Measurements from ENCODE around the gene RIPOR2.
A peak's percentile ranks its signal among the peaks of the same experiment; 100 is the strongest.

Gene RIPOR2

GRCh38 chr6:24847402-24847801 is 88.4 kb downstream of the RIPOR2 start:
- DNase-seq (ENCODE audit: low spot score), result no peak

GRCh38 chr6:24845578-24845977 is 90.2 kb downstream of the RIPOR2 start:
- no peak for DNase-seq (ENCODE audit: low spot score)

GRCh38 chr6:24844903-24845302 is 90.9 kb downstream of the RIPOR2 start:
- DNase-seq (ENCODE audit: low spot score), result no peak

- DNase-seq (ENCODE audit: low spot score), result no peak
These were observed 91.7 kb downstream of the RIPOR2 start for GRCh38 chr6:24844061-24844460.

GRCh38 chr6:24840187-24840586 is 95.6 kb downstream of the RIPOR2 start:
- no peak for DNase-seq (ENCODE audit: low spot score)

GRCh38 chr6:24838994-24839393 is 96.8 kb downstream of the RIPOR2 start:
- DNase-seq (ENCODE audit: low spot score), result no peak

- no peak for DNase-seq (ENCODE audit: low spot score)
These were observed 97.7 kb downstream of the RIPOR2 start for GRCh38 chr6:24838081-24838480.

- no peak for DNase-seq (ENCODE audit: low spot score)
These were observed 99.7 kb downstream of the RIPOR2 start for GRCh38 chr6:24836109-24836508.

- DNase-seq (ENCODE audit: low spot score), result no peak
These were observed 101.9 kb downstream of the RIPOR2 start for GRCh38 chr6:24833711-24834386.

- DNase-seq (ENCODE audit: low spot score), result no peak
These were observed 103.0 kb downstream of the RIPOR2 start for GRCh38 chr6:24832794-24833193.

- no peak for DNase-seq (ENCODE audit: low spot score)
These were observed 103.7 kb downstream of the RIPOR2 start for GRCh38 chr6:24831771-24832716.

GRCh38 chr6:24829657-24830056 is 106.1 kb downstream of the RIPOR2 start:
- no peak for DNase-seq (ENCODE audit: low spot score)

GRCh38 chr6:24827970-24828369 is 107.8 kb downstream of the RIPOR2 start:
- no peak for DNase-seq (ENCODE audit: low spot score)

GRCh38 chr6:24827162-24827561 is 108.6 kb downstream of the RIPOR2 start:
- DNase-seq (ENCODE audit: low spot score), result peak; percentile 66

GRCh38 chr6:24825130-24825630 is 110.6 kb downstream of the RIPOR2 start:
- no peak for DNase-seq (ENCODE audit: low spot score)

GRCh38 chr6:24824142-24824938 is 111.4 kb downstream of the RIPOR2 start:
- no peak for DNase-seq (ENCODE audit: low spot score)

- DNase-seq (ENCODE audit: low spot score), result no peak
These were observed 112.6 kb downstream of the RIPOR2 start for GRCh38 chr6:24823185-24823584.

- DNase-seq (ENCODE audit: low spot score), result no peak
These were observed 113.1 kb downstream of the RIPOR2 start for GRCh38 chr6:24822696-24823095.

GRCh38 chr6:24821860-24822444 is 113.8 kb downstream of the RIPOR2 start:
- DNase-seq (ENCODE audit: low spot score), result no peak

GRCh38 chr6:24818346-24818745 is 117.4 kb downstream of the RIPOR2 start:
- no peak for DNase-seq (ENCODE audit: low spot score)

GRCh38 chr6:24809728-24810127 is 126.0 kb downstream of the RIPOR2 start:
- no peak for DNase-seq (ENCODE audit: low spot score)

GRCh38 chr6:24807584-24807983 is 128.2 kb downstream of the RIPOR2 start:
- DNase-seq (ENCODE audit: low spot score), result no peak

Data from LoVo (cell line).